NCI-H748 (cell line): ENCODE data around the gene TOPORS.
"Not testable (repeated sequence)": the region's sequence is repeated elsewhere in the genome, so short reads cannot be mapped to it uniquely, and the experiment has no call there.

Experiments used
- DNase-seq: peaks from one replicate; lab custom pipeline; 2025; ENCODE audit not compliant: unreplicated experiment; lab: John Stamatoyannopoulos, UW

Gene TOPORS

DNA sequence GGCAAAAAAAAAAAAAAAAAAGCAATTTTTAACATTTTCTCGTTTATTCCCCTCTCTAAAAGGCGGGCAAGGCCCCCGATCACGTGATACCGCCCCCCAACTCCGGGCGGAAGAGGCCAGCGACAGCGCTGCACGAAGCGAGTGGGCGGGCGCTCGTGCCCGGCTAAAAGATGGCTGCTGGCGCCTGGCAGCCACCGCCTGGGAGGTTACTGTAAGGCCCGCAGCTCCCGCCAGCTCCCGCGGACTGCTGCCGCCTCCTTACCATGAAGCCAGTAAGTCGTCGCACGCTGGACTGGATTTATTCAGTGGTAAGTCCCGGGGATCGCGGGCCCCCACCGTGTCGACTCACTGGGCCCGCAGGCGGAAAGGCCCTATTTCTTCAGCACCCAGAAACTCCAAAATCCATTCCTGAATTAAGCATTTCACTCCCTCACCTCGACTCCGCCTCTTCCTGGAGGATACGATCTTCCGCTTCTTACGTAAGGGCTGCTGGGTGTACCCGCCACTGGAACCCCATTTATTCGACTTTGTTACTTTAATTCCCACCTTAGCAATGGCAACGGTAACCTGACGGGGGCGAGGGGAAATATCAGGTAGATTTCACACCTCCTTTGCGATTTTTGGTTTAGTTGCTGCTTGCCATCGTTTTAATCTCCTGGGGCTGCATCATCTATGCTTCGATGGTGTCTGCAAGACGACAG, at the start of gene TOPORS, which contains the start of gene SMIM27:
Gene TOPORS (minus strand): TSS at position 415 of the 701 bp plus-strand sequence. CDS start 150 bp downstream, at position 265.
Gene SMIM27 (plus strand): TSS at position 156 of the 701 bp plus-strand sequence. CDS start 108 bp downstream, at position 264.
- DNase-seq, result peak; percentile 96

DNA sequence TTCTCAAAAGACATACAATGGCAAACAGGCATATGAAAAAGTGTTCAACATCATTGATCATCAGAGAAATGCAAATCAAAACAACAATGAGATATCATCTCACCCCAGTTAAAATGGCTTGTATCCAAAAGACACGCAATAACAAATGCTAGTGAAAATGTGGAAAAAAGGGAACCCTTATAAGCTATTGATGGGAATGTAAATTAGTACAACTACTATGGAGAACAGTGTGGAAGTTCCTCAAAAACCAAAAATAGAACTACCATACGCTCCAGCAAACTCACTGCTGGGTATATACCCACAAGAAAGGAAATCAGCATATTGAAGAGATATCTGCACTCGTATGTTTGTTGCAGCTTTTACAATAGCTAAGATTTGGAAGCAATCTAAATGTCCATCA, 46.6 kb upstream of the TOPORS start:
- not testable (repeated sequence) for DNase-seq

DNA sequence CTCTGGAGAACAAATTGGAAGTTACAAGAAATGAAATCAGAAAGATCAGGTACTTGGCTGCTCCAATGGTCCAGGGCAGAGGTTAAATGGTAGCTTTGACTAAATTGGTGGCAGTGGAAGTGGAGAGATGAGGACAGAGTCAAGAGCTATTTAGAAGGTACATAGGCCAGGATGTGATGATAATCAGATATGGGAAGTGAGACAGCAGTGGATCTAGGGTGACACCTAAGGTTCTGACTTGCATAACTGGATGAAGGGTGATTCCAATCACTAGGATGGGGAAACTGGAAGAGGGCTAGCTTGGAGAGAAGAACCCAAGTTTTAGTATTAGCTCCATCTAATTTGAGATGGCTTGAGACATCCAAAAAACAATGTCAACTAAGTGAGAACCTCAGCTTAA, 44.5 kb upstream of the TOPORS start:
- no peak for DNase-seq

DNA sequence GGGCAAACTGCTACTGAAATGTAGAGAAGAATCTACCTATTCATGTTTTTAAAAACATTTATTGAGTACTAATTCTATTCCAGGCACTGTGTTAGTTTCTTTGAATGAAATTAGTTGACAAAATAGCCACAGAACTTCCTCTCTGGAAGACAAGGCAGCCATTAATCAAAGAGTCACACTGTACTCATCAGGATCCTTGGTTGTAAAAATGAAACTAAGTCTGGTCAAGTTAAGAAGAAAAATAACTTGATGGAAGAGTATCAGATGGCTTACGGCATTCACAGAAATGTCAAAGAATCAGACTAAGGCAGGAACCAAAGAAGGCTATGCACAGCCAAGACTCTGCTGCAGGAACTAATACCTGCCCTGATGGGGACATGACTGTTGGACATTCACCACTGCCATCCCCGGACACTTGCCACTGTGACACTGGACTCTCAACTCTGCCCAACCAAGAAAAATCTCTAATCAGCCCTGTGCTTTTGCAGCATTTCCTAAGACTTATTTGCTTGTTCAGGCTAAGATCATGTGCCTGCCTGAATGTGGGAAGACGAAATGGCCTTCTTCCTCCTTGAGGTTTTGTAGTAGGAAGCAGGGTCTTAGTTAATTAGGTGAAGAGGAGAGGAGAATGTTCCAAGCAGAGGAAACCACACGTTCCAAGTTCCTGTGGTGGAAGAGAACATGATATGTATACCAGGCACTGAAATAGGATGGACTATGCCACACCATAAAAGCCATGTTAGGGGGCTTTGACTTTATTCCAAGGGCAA, 43.9 kb upstream of the TOPORS start:
- no peak for DNase-seq

DNA sequence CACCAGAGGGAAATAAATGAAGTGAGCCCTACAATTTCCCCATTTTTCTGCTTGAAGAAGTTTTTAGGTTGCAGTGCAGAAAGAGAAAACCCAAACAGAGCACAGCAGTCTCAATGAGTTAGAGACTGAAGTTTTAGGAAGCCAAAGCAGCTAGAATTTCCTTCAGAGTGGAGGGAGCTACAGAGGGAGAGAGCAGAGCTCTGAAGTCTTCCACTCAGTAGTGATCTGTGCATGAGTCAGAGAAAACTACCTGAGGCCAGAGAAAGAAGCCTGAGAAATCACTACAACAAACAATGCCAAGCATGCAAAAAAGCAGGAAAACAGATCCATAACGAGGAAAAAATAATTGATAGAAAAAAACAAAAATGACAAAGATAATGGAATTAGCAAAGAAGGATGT, 38.5 kb upstream of the TOPORS start:
- no peak for DNase-seq

DNA sequence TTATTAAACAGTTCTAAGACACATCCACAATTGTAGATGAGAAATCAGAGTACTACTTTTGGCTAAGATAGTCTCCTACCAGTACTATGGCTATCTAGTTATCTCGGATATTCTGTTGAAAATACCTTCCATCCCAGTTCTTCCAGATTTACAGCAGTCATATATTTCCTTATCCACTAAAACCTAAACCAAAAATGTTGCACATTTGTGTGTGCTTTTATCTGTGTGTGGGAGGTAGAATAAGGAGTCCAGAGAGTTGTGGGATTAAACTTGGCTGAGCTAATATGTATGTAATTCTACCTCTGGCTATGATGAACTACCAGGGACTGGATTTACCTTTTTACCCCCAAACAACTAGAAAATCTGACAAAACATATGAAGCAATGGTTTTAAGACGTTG, 38.1 kb upstream of the TOPORS start:
- DNase-seq, result no peak

DNA sequence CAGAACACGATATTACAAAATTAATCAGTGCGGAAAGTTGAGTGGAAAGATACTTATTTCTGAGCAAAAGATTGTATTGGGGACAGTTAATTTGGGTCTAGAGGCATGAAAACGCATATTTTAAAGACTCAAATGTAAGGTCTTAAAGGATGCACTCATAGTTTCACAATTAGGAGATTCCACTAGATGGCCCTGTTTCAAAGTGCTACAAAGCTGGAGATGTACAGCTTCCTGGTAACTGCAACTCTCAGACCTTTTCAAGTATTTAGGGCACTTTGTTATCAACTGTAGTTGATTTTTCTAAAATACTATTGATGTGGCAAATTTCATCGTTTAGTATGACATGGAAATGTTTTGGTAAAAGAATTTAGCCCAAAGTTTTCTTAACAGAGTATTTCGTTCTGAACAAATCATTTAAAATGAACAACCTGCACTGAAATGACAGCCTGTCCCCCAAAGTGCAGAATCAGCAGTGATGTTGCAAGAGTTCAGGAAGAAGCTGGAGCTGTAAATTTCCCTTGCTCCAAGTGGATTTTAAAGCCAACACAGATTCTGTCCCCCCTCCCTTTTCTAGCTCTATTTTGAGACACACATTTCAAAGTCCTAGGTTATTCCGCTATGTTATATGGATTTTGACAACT, 36.8 kb upstream of the TOPORS start:
- DNase-seq, result peak; percentile 49

DNA sequence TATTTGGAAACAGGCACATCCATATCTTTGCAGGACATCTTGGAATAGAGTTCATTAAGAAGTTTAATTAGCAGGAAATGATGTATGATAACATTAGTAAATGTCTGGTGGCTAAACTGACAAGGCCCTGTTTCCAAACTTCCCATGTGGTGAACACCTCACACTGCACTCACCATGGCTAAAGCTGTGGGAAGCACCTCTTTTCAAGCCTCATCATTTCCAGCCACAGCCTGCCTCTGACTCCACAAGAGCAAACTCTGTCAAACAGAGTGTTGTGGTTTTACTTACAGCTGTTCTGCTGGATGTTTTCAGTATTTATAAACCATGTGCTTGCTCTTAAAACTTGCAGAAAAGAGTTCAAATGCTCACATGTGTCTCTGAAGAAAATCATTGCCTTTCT, 35.5 kb upstream of the TOPORS start:
- no peak for DNase-seq

DNA sequence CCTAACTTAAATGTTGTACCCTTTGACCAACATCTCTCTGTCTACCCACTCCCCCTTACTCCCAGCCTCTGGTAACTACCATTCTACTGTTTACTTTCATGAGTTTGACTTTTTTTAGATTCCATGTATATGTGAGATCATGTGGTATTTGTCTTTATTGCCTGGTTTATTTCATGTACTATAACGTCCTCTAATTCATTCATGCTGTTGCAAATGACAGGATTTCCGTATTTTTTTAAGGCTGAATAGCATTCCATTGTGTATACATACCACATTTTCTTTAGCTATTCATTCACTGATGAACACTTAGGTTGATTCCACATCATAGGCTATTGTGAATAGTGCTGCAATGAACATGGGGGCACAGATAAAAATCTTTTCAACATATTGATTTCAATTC, 32.4 kb upstream of the TOPORS start:
- no peak for DNase-seq

DNA sequence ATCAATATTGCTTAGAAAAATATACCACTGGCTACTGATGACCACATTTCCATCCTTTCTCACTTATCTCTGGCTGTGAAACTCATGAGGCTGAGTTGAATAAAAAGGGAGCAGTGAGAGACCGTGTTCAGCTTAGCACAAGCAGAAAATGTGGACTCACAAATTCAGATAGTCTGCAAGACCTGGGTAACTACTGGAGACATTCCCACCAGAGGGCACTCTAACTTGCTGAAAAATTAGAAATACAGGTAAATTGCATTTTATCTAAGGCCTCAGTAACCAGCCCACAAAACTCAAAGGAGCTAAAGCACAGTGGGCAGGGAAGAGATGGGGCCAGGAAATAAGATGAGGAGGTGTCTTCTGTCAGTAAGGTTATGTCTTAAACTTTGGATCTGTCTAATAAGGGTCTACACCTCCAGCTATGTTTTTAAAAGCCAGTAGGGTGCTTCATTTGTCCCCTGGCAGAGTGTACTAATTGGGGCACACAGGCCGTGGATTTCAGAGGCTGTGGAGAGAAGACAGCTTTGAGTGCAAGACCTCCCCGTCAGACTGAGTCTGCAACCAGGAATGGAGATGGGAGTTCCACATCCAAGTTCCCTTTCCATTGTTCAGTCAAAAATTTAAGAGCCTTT, 29.2 kb upstream of the TOPORS start:
- DNase-seq, result peak; percentile 67

DNA sequence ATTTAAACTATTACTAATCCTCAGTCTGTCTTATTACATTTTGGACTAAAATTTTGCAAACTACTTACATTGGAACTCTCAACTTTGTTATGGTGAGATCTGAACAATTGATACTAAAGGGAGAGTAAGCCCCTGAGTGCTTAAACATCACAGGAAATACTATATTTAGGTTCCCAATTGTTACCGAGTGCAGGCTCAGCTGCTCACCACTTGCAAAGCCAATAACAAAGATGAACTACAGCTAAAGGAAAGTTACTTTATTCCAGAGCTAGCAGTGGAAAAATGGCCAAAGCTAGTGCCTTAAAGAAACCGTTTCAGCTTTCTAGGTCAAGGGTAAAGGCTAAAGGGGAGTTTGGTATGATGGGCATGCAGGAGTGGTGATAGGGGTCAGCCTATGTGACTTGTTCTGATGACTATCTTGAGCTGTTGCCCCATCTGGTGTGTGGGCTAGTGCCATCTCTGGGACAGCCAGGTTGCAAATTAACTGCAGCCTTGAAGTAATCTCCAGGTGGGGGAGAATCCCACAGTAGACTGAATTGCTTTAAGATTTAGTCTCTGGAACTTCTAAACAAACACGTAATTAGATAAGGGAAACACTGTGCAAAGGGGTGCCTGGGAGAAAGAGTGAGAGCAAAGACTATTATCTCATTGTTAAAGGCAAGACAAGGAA, 28.4 kb upstream of the TOPORS start:
- DNase-seq, result no peak

DNA sequence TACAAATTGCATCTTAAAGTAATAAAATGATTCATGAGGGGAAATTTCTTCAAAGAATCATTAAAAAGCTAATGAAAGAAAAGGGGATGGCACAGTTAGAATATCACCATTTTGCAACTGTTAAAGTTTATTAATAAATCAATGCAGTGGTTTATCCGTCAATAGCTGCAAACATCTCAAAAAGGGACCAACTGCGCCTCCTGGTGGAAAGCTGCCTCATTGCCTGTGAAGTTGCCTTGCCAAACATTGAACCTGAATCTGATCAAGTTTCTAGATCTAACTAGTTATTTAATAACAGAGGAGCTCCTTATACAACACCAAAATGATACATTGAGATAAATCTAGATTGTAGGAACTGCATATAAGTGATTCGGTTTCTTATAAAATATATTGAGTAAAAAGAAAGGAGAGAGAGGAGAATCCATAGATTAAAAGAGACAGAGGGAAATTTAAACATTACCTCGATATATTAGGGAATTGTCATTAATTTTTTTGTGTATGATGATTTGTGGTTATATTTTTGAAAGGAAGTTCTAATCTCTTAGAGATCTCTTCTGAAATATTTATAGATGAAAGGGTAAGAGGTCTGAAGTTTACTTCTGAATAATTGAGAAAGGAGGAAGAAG, 27.4 kb upstream of the TOPORS start:
- DNase-seq, result peak; percentile 55

DNA sequence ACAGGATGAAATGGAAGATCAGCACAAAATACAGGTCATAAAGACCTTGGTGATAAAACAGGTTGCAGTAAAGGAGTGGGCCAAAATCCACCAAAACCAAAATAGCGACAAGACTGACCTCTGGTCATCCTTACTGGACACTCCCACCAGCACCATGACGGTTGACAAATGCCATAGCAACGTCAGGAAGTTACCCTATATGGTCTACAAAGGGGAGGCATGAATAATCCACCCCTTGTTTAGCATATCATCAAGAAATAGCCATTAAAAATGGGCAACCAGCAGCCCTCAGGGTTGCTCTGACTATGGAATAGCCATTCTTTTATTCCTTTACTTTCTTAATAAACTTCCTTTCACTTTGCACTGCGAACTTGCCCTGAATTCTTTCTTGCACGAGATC, 26.6 kb upstream of the TOPORS start:
- DNase-seq, result no peak

DNA sequence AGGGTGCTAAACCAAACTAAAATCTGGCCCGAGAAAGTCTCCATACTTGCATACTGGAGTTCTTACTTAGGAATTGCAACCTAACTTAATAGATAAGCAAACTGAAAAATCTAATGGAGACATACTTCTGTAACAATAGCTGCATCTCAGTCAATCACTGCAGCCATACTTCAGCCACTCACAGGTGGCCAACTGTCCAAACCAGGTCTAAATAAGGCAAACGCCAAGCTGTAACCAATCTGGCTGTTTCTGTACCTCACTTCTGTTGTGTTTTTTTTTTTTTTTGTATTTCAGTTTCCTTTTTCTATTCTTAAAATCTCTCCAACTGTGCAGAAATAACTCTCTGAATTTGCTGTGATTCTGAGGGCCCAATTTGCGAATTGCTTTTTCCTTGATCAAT, 24.9 kb upstream of the TOPORS start:
- no peak for DNase-seq

DNA sequence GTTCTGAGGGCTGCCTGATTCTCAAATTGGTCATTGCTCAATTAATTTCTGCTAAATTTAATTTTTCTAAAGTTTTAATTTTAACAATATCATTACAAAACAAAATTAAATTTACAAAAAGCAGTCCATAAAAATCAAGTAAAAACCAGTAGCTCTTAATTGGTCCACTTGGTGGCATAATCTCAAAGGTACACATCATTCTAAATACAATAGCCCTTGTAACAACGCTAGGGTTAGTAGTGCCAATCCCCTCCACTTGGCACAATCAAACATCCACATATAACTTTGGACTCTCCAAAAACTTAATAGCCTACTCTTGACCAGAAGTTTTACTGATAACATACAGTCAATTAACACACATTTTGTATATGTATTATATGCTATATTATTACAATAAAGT, 22.5 kb upstream of the TOPORS start:
- DNase-seq, result no peak

DNA sequence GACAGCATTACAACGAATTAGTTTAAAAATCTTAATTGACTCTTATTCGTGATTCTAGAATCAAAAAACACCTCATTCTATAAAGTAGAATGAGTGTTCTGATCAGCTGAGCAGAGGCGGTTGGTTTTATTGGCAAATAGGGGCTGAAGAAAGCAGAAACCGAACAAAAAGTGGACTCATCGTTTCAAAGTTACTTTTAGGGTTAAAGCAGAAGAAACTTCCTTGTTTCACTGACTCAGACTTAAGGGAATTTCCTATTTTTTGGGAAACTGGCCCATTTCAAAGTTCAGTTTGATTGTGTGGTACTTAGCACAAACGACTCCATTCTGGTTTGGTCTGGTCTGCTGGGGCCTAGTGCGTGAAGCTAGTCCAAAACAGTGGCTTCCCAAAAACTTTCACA, 21.4 kb upstream of the TOPORS start:
- no peak for DNase-seq

DNA sequence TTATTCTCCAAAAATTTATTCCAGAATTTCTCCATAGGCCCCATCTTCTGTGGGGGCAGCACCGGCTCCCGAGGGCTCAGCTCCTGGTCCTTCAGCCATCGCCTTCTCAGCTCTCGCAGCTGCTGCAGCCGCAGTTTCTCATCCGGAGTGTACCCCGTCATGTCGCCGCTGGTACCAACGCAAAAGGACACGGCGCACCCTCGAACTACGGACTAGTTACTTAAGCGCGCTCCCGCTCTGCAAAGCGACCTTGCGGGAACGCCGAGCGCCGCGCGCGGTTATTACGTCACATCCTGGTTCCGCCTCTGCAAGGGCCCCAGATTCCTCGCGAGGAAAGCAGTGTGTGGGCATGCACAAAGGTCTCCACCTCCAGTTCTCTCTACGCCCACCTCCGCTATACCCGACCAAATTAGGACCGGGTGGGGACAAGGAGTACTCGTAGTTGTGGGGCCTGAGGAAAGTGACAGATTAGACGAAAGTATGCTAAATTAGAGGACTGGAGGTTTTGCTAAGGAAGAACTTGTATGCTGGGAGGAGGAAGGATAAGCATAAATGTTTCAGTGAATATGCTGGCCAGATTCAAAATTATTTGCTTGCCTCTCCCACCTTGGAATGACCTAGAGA, 20.6 kb upstream of the TOPORS start, which contains the start of gene NDUFB6:
Gene NDUFB6 (minus strand): TSS at position 260 of the 624 bp plus-strand sequence. CDS start 99 bp downstream, at position 161.
- peak; percentile 96 for DNase-seq

DNA sequence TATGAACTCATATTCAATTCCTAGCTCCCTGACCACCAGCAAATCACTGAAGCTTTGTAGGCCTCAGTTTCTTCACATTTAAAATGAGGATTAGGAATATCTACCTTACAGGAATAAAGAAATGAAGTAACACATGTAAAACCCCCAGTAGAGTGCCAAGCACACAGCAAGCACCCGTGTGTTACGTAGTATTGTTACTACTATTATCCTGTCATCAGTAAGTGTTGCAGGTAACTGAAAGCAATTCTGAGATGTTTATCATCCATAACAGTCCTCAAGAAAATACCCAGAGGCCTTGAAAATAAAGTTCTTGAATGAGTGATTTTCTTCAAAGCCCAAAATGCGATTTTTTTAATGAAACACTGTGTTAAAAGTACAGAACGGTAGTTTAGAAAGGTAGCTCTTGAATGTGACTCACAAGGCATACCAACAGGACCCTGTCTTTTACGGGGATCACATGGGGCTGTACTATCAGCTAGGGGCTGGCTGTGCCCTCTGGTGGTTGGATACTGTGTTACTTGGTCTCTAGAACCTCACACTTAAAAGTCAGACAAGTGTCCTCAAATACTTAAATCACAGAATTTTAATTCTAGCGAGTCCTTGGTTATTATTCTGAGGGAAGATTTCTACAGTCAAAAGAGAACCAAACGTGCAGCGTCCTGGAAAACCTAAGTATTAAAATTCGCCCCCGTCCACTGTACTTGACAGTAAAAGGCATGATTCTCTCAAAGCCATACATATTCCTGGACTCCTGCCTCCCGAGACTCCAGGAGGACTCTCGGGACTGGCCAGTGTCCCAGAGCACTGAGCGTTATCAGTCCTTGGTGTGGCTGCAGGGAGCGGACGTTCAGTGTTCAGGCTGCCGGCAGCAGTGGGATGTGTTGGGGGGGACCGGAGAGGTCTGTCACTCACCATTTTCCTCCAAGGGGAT, 19.8 kb upstream of the TOPORS start:
- peak; percentile 79 for DNase-seq

DNA sequence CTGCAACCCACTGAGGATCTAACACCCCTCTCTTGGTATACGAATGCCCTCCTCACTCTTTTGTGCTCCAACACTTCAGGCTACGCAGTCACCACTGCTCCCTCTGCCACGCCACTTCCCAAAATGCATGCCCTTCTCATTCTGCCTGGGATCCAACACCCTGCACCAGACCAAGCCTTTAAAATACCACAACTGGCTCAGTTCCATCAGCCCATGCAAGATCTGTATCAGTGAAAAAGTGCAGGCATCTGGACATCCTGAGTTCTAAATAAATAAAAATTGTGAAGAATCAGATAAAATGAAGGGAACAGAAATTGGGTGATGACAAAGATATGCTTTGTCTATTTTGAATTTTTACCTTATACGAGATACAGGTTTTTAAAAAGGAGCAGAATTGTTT, 17.9 kb upstream of the TOPORS start:
- DNase-seq, result no peak
